Right kidney (tissue), 1 donor: ENCODE data around the gene MDM4.
"Not testable (repeated sequence)": the region's sequence is repeated elsewhere in the genome, so short reads cannot be mapped to it uniquely, and the experiment has no call there.

Source experiments
- DNase-seq: peaks from one replicate; pipeline ENCODE4 v3.0.0-alpha.2; 2016

The MDM4 gene

GRCh38 chr1:204560590-204561150 is 44.5 kb downstream of the MDM4 start:
- DNase-seq: no peak

DNA sequence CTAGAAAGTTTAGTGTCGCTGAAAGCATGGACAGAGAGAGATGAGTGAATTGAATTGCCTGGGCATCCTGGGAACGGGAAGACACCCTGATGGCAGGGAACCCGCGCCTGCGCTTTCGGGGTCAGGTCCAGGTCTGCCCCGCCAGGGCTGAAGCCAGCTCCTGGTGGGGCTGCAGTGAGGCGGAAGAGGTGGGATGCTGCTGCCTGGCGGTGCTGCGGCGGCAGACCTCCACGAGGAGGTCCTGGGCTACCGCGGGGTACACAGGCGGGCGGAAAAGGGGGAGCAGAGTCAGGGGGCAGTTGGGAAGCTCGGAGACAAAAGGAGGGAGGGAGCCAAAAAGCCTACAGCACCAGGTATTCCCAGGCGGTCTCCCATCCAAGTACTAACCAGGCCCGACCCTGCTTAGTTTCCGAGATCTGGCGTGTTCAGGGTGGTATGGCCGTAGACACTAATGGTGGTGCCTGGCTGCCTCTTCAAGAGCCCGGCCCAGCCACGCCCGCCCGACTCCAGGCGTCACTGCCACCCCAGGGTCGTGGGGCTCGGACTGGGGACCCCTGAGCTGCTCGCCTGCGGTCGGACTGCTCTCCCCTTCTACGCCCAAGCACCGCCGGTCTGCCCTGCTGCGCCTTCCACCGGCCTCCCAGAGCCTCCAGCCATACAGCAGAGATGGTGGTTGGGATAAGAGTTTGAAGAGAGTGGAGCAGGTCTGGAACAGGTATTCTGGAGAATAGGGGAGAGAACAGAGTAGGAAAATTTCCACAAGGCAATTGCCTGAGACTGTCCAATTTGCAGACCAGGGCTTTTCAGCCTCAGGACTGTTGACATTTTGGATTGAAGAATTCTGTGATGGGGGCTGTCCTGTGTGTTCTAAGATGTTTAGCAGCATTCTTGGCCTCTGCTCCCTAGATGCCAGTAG is 46.1 kb downstream of the MDM4 start:
- DNase-seq: no peak

DNA sequence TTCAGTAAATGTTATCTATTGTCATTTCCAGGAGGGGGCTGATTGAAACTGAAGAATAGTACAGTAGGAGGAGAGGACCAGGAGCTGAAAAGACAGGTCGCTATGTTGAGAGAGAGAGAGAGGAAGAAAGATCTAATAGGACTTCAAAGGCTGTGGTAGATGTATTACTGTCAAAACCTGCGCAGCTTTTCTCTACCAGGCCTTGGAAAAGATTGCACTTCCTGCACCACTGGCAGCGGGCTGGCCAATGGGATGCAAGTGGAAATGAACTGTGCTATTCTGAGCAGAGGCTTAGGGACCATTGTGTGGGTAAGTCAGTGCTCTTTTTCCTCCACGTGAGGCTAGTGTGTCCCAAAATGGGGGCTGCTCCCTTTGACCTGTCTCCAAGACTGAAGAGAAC is 47.1 kb downstream of the MDM4 start:
- DNase-seq: no peak

DNA sequence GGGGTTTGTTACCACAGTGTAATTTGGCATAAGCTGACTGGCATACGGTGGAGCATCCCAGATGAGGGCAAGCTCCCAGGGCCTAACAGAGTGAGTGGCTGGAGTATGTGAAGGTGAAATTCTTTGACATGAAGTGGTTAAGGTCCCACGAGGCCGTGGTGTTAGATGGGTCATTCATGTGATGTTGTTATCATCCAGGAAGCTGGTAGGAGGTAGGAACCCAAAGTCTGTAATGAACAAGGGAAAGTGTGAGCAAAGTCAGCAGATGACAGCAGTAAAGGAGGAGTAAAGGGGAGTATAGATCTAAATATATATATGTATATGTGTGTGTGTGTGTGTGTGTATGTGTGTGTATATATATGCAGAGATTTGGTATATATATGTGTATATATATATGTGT is 47.6 kb downstream of the MDM4 start:
- no peak for DNase-seq

DNA sequence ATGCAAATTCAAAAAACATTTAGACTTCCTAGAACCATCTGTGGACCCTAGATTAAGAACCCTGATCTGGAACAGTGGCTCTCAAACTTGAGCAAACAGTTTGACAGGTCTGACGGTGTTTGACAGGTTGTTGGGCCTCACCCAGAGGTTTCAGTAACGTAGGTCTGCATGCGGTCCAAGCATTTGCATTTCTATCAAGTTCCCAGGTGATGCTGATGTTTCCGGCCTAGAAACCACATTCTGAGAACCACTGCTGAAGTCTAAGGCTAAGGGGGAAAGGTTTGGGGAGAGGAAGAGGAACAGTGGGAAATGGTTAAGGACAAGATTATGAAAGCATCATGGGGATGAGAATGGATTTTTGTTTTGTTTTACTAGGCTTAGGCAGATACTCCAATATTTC is 48.6 kb downstream of the MDM4 start:
- no peak for DNase-seq

GRCh38 chr1:204565617-204566582 is 49.7 kb downstream of the MDM4 start:
- peak; percentile 40 for DNase-seq

DNA sequence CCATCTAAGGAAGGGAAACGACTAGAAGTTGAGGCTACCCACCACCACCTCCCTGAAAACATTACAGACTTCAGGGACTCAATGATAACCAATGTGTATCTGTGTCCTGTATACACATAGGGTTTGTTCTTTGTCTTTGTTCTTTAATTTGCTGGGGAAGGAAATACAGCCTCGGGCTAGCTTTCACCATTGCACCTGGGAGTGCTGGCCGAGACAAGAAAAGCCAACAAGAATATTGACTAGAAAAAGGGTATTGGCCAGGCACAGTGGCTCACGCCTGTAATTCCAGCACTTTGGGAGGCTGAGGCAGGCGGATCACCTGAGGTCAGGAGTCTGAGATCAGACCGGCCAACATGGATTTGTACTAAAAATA is 50.4 kb downstream of the MDM4 start:
- DNase-seq: no peak

GRCh38 chr1:204567071-204567470 is 50.9 kb downstream of the MDM4 start:
- no peak for DNase-seq

DNA sequence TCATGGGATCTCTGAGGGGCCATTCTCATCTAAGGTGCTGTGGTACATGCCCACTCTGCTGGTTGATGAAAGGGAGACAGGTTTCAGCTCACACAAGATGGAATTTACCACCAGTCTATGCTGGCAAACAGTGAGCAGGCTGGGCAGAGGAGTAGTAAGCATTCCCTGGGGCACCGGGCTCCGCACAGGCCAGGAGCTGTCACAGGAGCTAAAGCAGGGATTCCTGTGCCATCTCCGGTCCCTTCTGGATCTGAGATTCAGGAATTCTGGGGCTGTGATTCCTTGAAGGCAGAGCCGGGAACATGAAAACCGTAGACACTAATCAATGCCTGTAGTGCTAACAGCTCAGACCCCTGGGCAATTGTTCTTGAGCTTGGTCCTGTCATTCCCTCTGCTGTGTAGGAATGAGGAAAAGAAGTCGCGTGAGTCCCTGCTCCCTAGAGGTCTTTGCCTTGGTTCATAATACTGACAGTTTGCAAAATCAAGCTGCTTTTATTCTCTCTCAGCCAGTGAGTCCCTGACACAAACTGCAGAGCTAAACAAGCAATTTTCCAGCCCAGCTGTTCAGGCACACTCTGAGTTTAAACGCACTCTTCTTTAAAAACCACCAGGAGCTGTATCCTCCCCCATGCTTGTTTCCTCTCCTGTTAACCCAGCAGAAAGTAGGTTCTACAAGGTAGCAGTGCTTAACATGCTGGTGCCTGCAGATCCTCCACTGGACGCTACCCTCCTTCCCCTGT is 52.5 kb downstream of the MDM4 start:
- no peak for DNase-seq

GRCh38 chr1:204569478-204569877 is 53.3 kb downstream of the MDM4 start:
- DNase-seq: no peak

DNA sequence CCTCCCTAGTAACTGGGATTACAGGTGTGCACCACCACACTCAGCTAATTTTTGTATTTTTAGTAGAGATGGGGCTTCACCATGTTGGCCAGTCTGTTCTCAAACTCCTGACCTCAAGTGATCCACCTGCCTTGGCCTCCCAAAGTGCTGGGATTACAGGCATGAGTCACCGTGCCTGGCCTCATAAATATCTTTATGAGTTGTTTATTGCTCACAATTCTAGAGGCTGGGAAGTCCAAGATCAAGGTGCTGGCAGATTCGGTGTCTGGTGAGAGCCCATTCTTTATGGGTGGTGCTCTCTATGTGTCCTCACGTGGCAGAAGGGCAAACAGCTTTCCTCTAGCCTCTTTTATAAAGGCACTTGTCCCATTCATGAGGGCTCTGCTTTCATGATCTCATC is 53.8 kb downstream of the MDM4 start:
- DNase-seq: not testable (repeated sequence)

- DNase-seq: no peak
Measured at GRCh38 chr1:204571128-204571527, 54.9 kb downstream of the MDM4 start.

DNA sequence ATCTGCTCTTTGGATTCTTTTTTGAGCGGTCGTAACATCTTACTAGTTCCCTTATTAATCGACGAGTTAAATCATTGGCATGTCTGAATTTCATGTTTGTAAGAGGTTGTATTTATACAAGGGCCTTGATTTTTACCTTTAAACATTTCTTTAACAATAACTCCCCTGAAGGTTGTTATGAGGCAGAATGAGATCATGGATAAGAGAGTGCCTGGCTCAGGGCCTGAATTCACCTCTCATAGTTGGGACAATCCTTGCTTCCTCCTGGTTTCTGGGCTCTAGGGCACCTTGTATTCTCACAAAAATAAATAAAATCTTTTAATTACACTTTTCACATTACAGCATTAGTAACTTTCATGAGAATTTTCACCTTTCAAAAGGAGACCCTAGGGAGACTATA is 55.4 kb downstream of the MDM4 start:
- no peak for DNase-seq

- no peak for DNase-seq
Measured at GRCh38 chr1:204572923-204573922, 57.0 kb downstream of the MDM4 start.

DNA sequence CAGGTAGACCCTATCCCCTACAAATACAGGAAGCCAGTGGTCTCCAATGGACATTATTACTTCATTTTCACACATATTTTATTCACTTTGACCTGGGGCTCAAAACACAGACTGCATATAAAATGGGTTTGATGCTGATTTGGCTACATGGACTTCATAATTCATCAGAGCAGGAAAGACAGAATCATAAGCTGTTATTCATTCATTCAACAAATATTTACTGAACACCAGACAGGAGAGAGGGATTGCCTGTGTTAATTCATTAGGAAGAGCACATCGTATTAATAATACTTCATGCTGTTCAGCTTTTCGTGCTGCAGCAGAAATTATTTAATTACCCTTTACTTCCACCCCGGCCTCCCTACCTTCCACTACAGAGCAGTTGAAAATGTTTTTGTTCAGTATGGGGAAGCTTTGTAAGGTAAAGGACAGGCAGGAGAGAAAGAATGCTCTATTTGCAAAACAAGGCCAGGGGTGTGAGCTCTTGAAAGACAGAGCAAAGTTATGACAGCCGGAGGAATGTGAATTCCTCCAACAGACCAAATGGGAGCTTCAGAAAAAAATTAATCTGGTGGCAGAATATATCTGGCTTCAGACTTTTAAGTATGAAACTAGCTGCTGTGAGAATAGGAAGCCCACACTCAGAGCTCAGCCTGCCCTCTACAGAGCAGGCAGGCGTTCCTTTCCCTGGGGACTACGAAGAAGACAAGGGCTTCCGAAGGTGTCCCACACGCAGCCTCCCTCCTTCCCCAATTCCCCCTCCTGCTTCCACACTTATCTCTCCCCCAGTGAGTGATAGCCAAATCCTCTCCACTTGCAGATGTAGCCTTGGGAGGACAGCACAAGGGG is 58.0 kb downstream of the MDM4 start:
- DNase-seq: no peak

DNA sequence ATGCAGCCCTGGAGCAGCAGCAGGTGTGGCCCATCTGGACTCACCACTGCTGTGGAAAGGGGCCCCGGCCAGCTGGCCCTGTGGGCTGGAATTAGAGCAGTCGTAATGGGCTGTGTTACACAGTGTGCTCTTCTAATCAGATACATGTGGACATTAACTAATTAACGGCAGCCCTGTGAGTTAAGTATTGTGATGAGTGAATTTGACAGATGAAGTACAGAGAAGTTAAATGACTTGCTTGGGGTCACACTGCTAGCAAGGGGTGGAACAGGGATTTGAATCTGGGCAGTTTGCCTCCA is 58.6 kb downstream of the MDM4 start:
- DNase-seq: no peak

- no peak for DNase-seq
Measured at GRCh38 chr1:204575221-204576190, 59.3 kb downstream of the MDM4 start.

DNA sequence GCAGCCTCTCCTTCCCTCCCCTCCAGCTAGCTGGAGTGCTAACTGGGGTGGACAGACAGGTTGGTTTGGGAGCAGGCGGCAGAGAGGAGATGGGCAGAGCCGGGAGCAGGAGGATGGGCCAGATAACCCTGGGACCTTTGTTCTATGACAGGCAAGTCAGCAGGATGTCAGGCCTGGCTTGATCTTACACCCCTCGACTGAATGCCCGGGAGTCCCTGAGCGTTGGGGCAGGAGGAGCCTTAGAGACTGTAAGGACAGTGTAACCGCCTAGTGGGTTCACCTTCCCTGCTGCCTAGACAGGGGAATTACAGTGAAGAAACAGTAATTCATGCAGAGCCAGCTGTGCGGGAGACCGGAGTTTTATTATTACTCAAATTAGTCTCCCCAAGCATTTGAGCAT is 60.2 kb downstream of the MDM4 start:
- DNase-seq: no peak
